HepG2 (cell line): Measurements from ENCODE around the gene CNRIP1. TPM values are rescaled to one million over a fixed set of nuclear protein-coding genes. Genes with fewer than 3 reads are reported as not detected.

Experiments used
- CCDC6 ChIP-seq: sonication (generic); formaldehyde crosslinking; IDR thresholded peaks from 2 replicates; pipeline ENCODE4 v1.8.1; 2022; ENCODE audit warnings: mild to moderate bottlenecking, missing genetic modification reagents, moderate library complexity
- CREB1 ChIP-seq, 2 experiments: fragments of 450-650 bp in 1 of 2; IDR thresholded peaks; 2 replicates each; pipeline ENCODE4 v1.6.1; 2016 to 2017; ENCODE audit warnings: control low read depth in 1 of 2, mild to moderate bottlenecking in 1 of 2, missing compliant biosample characterization in 1 of 2, missing genetic modification characterization in 1 of 2
- EP300 ChIP-seq, 3 experiments: sonication (generic) in 1 of 3; formaldehyde crosslinking in 1 of 3; IDR thresholded peaks; 2 replicates each; pipeline versions ENCODE4 v1.5.1 to v1.6.1; 2011 to 2020; ENCODE audit warnings: low read depth in 2 of 3, low read length in 2 of 3, borderline replicate concordance in 1 of 3, improper control_type of control experiment in 1 of 3, mild to moderate bottlenecking in 1 of 3, missing genetic modification reagents in 1 of 3, moderate library complexity in 1 of 3
- FOSL1 ChIP-seq: sonication (generic); formaldehyde crosslinking; IDR thresholded peaks from 2 replicates; pipeline ENCODE4 v1.9.0; 2021; ENCODE audit warnings: missing genetic modification reagents, borderline replicate concordance
- FOXO4 ChIP-seq: sonication (generic); formaldehyde crosslinking; conservative IDR thresholded peaks from 2 replicates; pipeline ENCODE4 v1.8.1; 2023; ENCODE audit warnings: missing genetic modification reagents
- HNF4G ChIP-seq, 2 experiments: sonication (generic) in 1 of 2; formaldehyde crosslinking in 1 of 2; IDR thresholded peaks; 2 replicates each; pipeline versions ENCODE4 v1.4.0 to v1.6.1; 2011 to 2020; ENCODE audit warnings: borderline replicate concordance in 2 of 2, low read depth in 2 of 2, mild to moderate bottlenecking in 2 of 2, low read length in 1 of 2, missing genetic modification reagents in 1 of 2, moderate library complexity in 1 of 2
- IRF2 ChIP-seq: IDR thresholded peaks from 2 replicates; pipeline ENCODE4 v1.6.1; 2018; ENCODE audit warnings: missing genetic modification reagents, missing compliant biosample characterization
- LCORL ChIP-seq, 2 experiments: fragments of 450-650 bp in 1 of 2; sonication (generic) in 1 of 2; formaldehyde crosslinking in 1 of 2; IDR thresholded peaks; 2 replicates each; pipeline versions ENCODE4 v1.5.0 to v1.6.1; 2017 to 2020; ENCODE audit warnings: antibody characterized with exemption in 1 of 2, missing genetic modification reagents in 1 of 2
- MIXL1 ChIP-seq: IDR thresholded peaks from 2 replicates; pipeline ENCODE4 v1.6.1; 2016
- NCOA2 ChIP-seq: sonication (generic); formaldehyde crosslinking; IDR thresholded peaks from 2 replicates; pipeline ENCODE4 v1.8.0; 2022; ENCODE audit warnings: inconsistent platforms
- NONO ChIP-seq, 2 experiments: fragments of 450-650 bp in 1 of 2; sonication (generic) in 1 of 2; formaldehyde crosslinking in 1 of 2; IDR thresholded peaks in 1 of 2; conservative IDR thresholded peaks in 1 of 2; 2 replicates each; pipeline versions ENCODE4 v1.6.1 to v1.8.0; 2017 to 2022; ENCODE audit warnings: mild to moderate bottlenecking in 1 of 2, missing genetic modification reagents in 1 of 2, moderate library complexity in 1 of 2
- NR2C2 ChIP-seq: sonication (generic); formaldehyde crosslinking; IDR thresholded peaks from 2 replicates; pipeline ENCODE4 v1.4.0; 2020; ENCODE audit warnings: missing genetic modification reagents, mild to moderate bottlenecking, moderate library complexity, borderline replicate concordance
- NR2F6 ChIP-seq, 2 experiments: IDR thresholded peaks; 2 replicates each; pipeline ENCODE4 v1.6.1; 2016; ENCODE audit warnings: antibody characterized with exemption in 1 of 2, mild to moderate bottlenecking in 1 of 2
- PITX1 ChIP-seq: sonication (generic); formaldehyde crosslinking; IDR thresholded peaks from 2 replicates; pipeline ENCODE4 v1.5.1; 2020; ENCODE audit warnings: mild to moderate bottlenecking, missing genetic modification reagents
- POGZ ChIP-seq: sonication (generic); formaldehyde crosslinking; IDR thresholded peaks from 2 replicates; pipeline ENCODE4 v1.4.0; 2020; ENCODE audit warnings: mild to moderate bottlenecking, missing genetic modification reagents
- RBM39 ChIP-seq: fragments of 200-400 bp; formaldehyde crosslinking; IDR thresholded peaks from one replicate; pipeline ENCODE4 v1.6.1; 2018; ENCODE audit warnings: antibody characterized with exemption, mild to moderate bottlenecking, low read depth, low read length; ENCODE audit not compliant: poor library complexity, severe bottlenecking
- RFX5 ChIP-seq: IDR thresholded peaks from 2 replicates; pipeline ENCODE4 v1.6.1; 2011; ENCODE audit warnings: low read depth, low read length, improper control_type of control experiment
- SAP130 ChIP-seq: IDR thresholded peaks from 2 replicates; pipeline ENCODE4 v1.6.1; 2016; ENCODE audit warnings: low read depth
- SOX5 ChIP-seq: IDR thresholded peaks from 2 replicates; pipeline ENCODE4 v1.6.1; 2016; ENCODE audit warnings: borderline replicate concordance
- SYNCRIP ChIP-seq: fragments of 200-400 bp; formaldehyde crosslinking; IDR thresholded peaks from 2 replicates; pipeline ENCODE4 v1.6.1; 2018; ENCODE audit warnings: mild to moderate bottlenecking, low read depth, low read length; ENCODE audit not compliant: insufficient read depth
- TEAD3 ChIP-seq: optimal IDR thresholded peaks from 2 replicates; pipeline ENCODE3; 2016; ENCODE audit warnings: borderline replicate concordance
- ZBTB39 ChIP-seq: sonication (generic); formaldehyde crosslinking; IDR thresholded peaks from 2 replicates; pipeline ENCODE4 v1.5.0; 2020; ENCODE audit warnings: missing genetic modification reagents
- ZNF556 ChIP-seq: sonication (generic); formaldehyde crosslinking; IDR thresholded peaks from 2 replicates; pipeline ENCODE4 v1.4.0; 2020; ENCODE audit warnings: mild to moderate bottlenecking, missing genetic modification reagents, borderline replicate concordance
- polyA plus RNA-seq, 8 experiments: library from polyadenylated mRNA; depleted of rRNA in 3 of 8; stranded (reverse) in 7 of 8; unstranded in 1 of 8; fragments of >200 nt; fragmentation: Illumina TruSeq in 4 of 8; extraction: Trizol in 4 of 8; gene quantifications; 2 replicates each; pipeline versions ENCODE4 v1.2.1 to v1.2.3, GENCODE V29; 2011 to 2016; ENCODE audit warnings: low read depth in 4 of 8, missing spikeins in 1 of 8, mixed read lengths in 1 of 8; ENCODE audit not compliant: insufficient read depth in 1 of 8
- total RNA-seq, 5 experiments: library from RNA; depleted of rRNA; stranded (reverse); fragments of >200 nt; fragmentation: Illumina TruSeq; extraction: Trizol; gene quantifications; 2 replicates each; pipeline ENCODE4 v1.2.3, GENCODE V29; 2016; ENCODE audit warnings: low read depth in 1 of 5

CNRIP1 gene
- total and polyA plus RNA-seq, 2 of the 13 experiments (the other 11 are each of a cell fraction or from before 2014, with no cell fraction given), result not detected

- TF ChIP-seq SOX5 (CRISPR knock-in tag) (peak; percentile 58; the same call in 1 of the 2 replicates), CREB1 (IDR thresholded peaks at IDR 0.05) (0 out of 2 replicates have a peak, but pooled peaks have one; percentile 19), CREB1 (CRISPR knock-in tag; IDR thresholded peaks at IDR 0.05) (no peak), NONO (IDR thresholded peaks at IDR 0.05) (no peak), NONO (CRISPR knock-in tag; conservative IDR thresholded peaks at IDR 0.05) (0 out of 2 replicates have a peak, but pooled peaks have one; percentile 21), NR2F6 (IDR thresholded peaks at IDR 0.05) (0 out of 2 replicates have a peak, but pooled peaks have one; percentile 18), NR2F6 (CRISPR knock-in tag; IDR thresholded peaks at IDR 0.05) (no peak), HNF4G (IDR thresholded peaks at IDR 0.05; ENCODE audit: borderline replicate concordance, low read depth, low read length) (peak; percentile 38; the same call in 1 of the 2 replicates), HNF4G (CRISPR knock-in tag; IDR thresholded peaks at IDR 0.05; ENCODE audit: borderline replicate concordance, low read depth) (no peak), SAP130 (CRISPR knock-in tag) (peak; percentile 12; the same call in 1 of the 2 replicates), FOSL1 (peak; percentile 83; the same call in 1 of the 2 replicates), SYNCRIP (no peak), NR2C2 (CRISPR knock-in tag) (0 out of 2 replicates have a peak, but pooled peaks have one; percentile 28), ZNF556 (CRISPR knock-in tag) (0 out of 2 replicates have a peak, but pooled peaks have one; percentile 33), LCORL (IDR thresholded peaks at IDR 0.05) (peak; percentile 83; the same call in 1 of the 2 replicates), LCORL (CRISPR knock-in tag; IDR thresholded peaks at IDR 0.05) (peak; percentile 77; the same call in 1 of the 2 replicates), POGZ (CRISPR knock-in tag) (peak; percentile 45; the same call in 1 of the 2 replicates), TEAD3 (CRISPR knock-in tag) (peak; percentile 17), MIXL1 (no peak), EP300 (IDR thresholded peaks at IDR 0.05; ENCODE audit: low read depth in 2 of 2, low read length in 2 of 2) (peak in 1 of 2 experiments; percentile 45; a peak in 1 of 4 replicates), EP300 (CRISPR knock-in tag; IDR thresholded peaks at IDR 0.05; ENCODE audit: borderline replicate concordance) (no peak), FOXO4 (CRISPR knock-in tag) (0 out of 2 replicates have a peak, but pooled peaks have one; percentile 87), RFX5 (no peak), PITX1 (0 out of 2 replicates have a peak, but pooled peaks have one; percentile 14), IRF2 (no peak), RBM39 (no peak), CCDC6 (CRISPR knock-in tag) (0 out of 2 replicates have a peak, but pooled peaks have one; percentile 9), ZBTB39 (CRISPR knock-in tag) (0 out of 2 replicates have a peak, but pooled peaks have one; percentile 26), NCOA2 (CRISPR knock-in tag) (no peak)
These were observed 16.5 kb downstream of the CNRIP1 start (continued) for GRCh38 chr2:68303033-68303901.
